Stimulated activated CD4-positive, alpha-beta T cell treated with anti-CD3 and anti-CD28 coated beads, Interleukin-1b, Interleukin-23, amount 100 ng/mL, for 24 hours (primary cell): ENCODE data around the gene RPL18.

Experiments
- DNase-seq, 4 experiments: peaks; one replicate each; pipeline ENCODE4 v3.0.0-alpha.2; 2020; ENCODE audit warnings: low read depth in 4 of 4, low spot score in 1 of 4

Gene RPL18

DNA sequence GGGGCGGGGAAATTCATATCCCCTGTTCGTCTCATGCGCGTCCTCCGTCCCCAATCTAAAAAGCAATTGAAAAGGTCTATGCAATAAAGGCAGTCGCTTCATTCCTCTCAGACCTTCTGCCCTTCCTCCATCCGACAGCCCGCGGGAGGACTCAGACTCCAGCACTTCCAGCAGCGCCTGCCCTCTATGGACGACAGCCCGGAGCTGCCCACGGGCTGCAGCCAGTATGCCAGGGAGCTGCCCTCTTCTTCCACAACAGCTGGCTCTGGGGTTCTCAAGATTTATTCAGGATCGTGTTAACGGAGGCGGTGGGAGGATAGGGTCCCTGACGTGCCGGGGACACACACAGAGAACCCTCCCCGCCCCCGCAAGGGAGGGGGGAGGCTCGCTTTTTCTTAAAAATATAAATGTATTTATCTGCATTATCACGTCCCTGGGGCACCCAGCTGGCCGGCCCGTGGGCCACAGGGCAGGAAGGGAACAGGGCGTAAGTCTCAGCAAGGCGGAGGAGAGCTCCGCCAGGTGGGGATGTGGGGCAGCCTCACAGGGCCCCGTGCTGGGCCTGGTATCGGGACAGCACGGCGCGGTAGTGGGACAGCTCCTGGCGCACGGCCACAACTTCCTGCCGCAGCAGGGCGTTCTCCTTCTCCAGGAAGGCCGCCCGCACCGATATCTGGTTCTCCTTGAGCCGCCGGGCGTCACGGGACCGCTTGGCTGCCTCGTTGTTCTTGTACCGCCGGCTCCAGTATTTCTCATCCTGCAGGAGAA, 11.5 kb upstream of the RPL18 start:
- DNase-seq = no peak

DNA sequence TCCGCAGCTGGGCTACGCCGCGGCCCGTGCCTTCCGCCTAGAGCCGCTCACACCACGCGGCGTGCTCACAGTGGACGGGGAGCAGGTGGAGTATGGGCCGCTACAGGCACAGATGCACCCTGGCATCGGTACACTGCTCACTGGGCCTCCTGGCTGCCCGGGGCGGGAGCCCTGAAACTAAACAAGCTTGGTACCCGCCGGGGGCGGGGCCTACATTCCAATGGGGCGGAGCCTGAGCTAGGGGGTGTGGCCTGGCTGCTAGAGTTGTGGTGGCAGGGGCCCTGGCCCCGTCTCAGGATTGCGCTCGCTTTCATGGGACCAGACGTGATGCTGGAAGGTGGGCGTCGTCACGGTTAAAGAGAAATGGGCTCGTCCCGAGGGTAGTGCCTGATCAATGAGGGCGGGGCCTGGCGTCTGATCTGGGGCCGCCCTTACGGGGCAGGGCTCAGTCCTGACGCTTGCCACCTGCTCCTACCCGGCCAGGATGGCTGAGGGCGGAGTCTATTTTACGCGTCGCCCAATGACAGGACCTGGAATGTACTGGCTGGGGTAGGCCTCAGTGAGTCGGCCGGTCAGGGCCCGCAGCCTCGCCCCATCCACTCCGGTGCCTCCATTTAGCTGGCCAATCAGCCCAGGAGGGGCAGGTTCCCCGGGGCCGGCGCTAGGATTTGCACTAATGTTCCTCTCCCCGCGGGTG, 10.8 kb upstream of the RPL18 start:
- DNase-seq = no peak

GRCh38 chr19:48629297-48629598, 10.3 kb upstream of the RPL18 start:
- DNase-seq = no peak

DNA sequence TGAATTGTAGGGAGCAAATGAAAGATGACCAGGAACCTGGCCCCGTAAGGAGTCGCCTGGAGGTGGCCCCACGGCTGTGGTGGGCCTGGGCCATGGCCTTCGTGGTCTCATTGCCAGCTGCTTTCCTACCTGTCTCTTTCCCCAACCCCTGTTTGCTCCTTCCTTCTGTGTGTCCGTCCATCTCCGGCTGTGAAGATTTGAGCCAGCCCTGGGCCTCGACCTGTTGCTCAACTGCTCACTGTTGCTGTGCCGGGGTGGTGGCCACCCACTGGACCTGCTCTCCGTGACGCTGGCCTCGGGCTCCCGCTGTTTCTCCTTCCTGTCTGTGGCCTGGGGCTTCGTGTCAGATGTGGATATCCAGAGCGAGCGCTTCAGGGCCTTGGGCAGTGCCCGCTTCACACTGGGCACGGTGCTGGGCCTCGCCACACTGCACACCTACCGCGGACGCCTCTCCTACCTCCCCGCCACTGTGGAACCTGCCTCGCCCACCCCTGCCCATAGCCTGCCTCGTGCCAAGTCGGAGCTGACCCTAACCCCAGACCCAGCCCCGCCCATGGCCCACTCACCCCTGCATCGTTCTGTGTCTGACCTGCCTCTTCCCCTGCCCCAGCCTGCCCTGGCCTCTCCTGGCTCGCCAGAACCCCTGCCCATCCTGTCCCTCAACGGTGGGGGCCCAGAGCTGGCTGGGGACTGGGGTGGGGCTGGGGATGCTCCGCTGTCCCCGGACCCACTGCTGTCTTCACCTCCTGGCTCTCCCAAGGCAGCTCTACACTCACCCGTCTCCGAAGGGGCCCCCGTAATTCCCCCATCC, 9.7 kb upstream of the RPL18 start:
- no peak for DNase-seq

DNA sequence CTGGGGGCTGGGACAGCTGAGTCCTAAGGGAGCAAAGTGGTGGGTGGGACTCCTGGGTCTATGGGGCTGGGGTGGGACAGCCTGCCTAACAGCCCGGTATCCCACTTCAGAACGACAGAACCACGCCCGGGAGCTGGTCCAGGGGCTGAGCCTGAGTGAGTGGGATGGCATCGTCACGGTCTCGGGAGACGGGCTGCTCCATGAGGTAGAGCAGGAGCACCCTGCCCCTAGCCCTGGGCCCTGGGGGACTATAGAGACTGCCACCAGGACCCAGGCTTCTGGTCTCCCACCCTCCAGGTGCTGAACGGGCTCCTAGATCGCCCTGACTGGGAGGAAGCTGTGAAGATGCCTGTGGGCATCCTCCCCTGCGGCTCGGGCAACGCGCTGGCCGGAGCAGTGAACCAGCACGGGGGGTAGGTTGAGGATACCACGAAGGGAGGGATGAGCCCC, 8.9 kb upstream of the RPL18 start:
- DNase-seq = no peak

GRCh38 chr19:48627201-48627864, 8.4 kb upstream of the RPL18 start:
- no peak for DNase-seq

- no peak for DNase-seq
Measured at GRCh38 chr19:48625891-48626327, 6.9 kb upstream of the RPL18 start.

- DNase-seq = no peak
Measured at GRCh38 chr19:48624791-48625723, 6.1 kb upstream of the RPL18 start.

DNA sequence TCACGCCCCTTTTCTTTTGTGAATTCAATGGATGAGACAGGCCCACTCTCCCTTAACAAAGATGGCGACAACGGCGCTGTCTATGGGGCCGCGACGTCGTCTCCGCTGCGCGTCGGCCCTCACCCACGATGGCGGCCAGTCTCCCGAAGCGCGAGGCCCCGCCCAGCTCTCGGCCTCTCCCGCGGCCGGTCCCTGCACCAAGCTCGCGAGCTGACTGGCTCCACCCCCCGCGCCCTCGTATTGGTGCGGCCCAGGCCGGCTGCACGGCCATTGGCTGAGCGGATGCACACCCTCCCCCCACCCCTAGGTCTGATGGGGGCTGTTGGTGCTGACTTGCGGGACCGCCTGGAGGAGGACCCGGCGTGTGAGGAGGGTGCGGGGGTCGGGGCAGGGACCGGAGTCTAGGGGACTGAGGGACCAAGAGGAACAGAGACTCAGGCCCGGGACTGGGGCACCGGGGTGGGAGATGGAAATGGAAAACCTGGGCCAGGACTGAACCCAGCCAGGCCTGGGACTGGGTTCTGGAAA, 5.2 kb upstream of the RPL18 start:
- peak; percentile 92 to 98 (median 95) for DNase-seq

DNA sequence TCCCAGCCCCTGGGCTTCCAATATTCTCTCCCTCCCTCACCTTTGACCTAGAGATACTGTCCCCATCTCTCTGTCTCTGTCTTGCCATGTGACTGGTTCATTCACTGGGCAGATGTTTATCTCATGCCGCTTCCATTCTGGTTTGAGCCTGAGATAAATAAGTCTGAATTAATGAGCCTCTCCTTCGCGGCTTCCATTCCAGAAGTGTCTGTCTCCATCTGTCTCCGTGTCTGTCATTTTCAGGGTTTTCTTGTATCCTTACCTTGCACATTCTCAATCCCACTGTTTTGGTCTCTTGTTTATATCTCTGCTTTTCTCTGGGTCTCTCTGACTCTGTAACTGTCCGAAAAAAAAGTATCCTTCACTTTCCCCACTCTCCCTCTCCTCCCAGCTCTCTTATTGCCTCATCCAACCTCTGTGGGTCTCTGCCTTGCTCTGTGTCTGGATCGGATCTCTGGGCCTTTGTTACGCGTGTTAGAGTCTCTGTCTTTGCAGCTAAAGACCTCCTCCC, 4.6 kb upstream of the RPL18 start:
- DNase-seq = no peak

- DNase-seq = no peak
Measured at GRCh38 chr19:48619692-48620585, 961 bp upstream of the RPL18 start.

- DNase-seq = no peak
Measured at GRCh38 chr19:48618278-48618915, 581 bp downstream of the RPL18 start.

GRCh38 chr19:48617146-48617937, 1.6 kb downstream of the RPL18 start:
- no peak for DNase-seq

- no peak for DNase-seq
Measured at GRCh38 chr19:48616491-48617056, 2.4 kb downstream of the RPL18 start.

GRCh38 chr19:48616041-48616436, 2.9 kb downstream of the RPL18 start:
- no peak for DNase-seq

DNA sequence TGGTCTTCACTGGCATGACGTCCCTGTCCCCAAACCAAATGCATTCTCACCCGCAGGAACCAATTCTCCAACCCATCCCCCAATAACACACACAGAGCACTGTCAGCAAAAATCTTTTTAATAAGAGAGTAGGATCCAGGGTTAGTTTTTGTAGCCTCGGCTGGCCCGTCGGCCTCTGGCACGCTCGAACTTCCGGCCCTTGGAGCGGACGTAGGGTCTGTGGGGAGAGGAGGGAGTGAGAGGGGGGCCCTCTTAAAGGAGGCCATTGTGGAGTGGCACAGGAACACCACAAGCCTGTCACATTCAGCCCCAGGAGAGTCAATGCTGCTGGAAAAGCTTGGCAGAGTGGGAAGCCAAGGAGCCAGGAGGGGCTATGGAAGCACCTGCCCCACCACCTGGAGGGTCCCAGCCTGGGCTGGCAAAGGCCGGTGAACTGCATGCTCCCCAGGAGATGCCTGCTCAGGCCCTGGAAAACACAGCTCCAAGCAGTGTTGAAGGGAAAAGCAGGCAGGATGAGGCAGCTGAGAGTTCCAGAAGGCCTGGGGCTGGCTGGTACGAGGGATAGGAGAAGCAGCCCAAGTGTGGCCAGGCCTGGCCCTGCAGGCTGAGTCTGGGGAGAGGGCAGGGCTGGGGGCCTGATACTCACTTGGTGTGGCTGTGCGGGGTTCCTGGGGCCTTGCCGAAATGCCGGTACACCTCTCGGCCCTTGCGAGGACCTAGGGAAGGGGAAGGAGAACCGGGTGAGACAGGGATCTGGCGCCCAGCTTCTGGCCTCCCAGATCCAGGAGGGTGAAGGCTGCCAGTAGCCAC, 3.5 kb downstream of the RPL18 start:
- no peak for DNase-seq
